G401 (cell line): ENCODE results near the gene GMPPA. TPM values are rescaled to one million over a fixed set of nuclear protein-coding genes. Genes with fewer than 3 reads are reported as not detected.

Source experiments
- DNase-seq: peaks from one replicate; pipeline ENCODE4 v3.0.0-alpha.2; 2015; ENCODE audit warnings: low spot score
- in situ Hi-C: cut with HindIII; loops from 2 replicates; pipeline ENCODE4 v1.10.0; 2016; ENCODE audit warnings: low sequenced_read_pairs, mixed read lengths
- total RNA-seq: library from RNA; depleted of rRNA; stranded (reverse); fragments of >200 nt; shearing (Covaris generic); gene quantifications from 2 replicates; pipeline ENCODE4 v1.2.3, GENCODE V29; 2014

GMPPA gene
- total RNA-seq, 1 experiment from 2014 or later: 62.3 TPM

GRCh38 chr2:219466816-219467735, 31.6 kb upstream of the GMPPA start:
- no peak for DNase-seq
- in situ Hi-C loops: no loop called here

GRCh38 chr2:219467736-219468075, 31.0 kb upstream of the GMPPA start:
- no peak for DNase-seq
- in situ Hi-C loops: no loop called here

GRCh38 chr2:219468410-219469185, 30.1 kb upstream of the GMPPA start:
- in situ Hi-C loops: no loop called here
- DNase-seq: no peak

GRCh38 chr2:219469186-219469724, 29.4 kb upstream of the GMPPA start:
- in situ Hi-C loops: no loop called here
- DNase-seq: no peak

- in situ Hi-C loops: no loop called here
- no peak for DNase-seq
Observed at GRCh38 chr2:219470429-219470828, 28.3 kb upstream of the GMPPA start.

- in situ Hi-C loops: no loop called here
- no peak for DNase-seq
Observed at GRCh38 chr2:219471476-219472371, 27.0 kb upstream of the GMPPA start.

- DNase-seq: no peak
- in situ Hi-C loops: no loop called here
Observed at GRCh38 chr2:219472629-219473187, 26.0 kb upstream of the GMPPA start.

GRCh38 chr2:219473511-219473910, 25.2 kb upstream of the GMPPA start:
- DNase-seq: no peak
- in situ Hi-C loops: no loop called here

GRCh38 chr2:219474285-219475060, 24.2 kb upstream of the GMPPA start:
- DNase-seq: no peak
- in situ Hi-C loops: no loop called here

- in situ Hi-C loops: no loop called here
- no peak for DNase-seq
Observed at GRCh38 chr2:219475278-219475677, 23.4 kb upstream of the GMPPA start.

- peak; percentile 79 for DNase-seq
- in situ Hi-C loops: no loop called here
Observed at GRCh38 chr2:219475697-219476651, 22.7 kb upstream of the GMPPA start.

- no peak for DNase-seq
- in situ Hi-C loops: no loop called here
Observed at GRCh38 chr2:219476652-219477151, 22.0 kb upstream of the GMPPA start.

GRCh38 chr2:219477179-219477578, 21.5 kb upstream of the GMPPA start:
- no peak for DNase-seq
- in situ Hi-C loops: no loop called here

- no peak for DNase-seq
- in situ Hi-C loops: no loop called here
Observed at GRCh38 chr2:219477815-219478214, 20.9 kb upstream of the GMPPA start.

- no peak for DNase-seq
- in situ Hi-C loops: no loop called here
Observed at GRCh38 chr2:219478916-219479315, 19.8 kb upstream of the GMPPA start.

GRCh38 chr2:219480004-219480403, 18.7 kb upstream of the GMPPA start:
- in situ Hi-C loops: no loop called here
- no peak for DNase-seq
